ENCODE data around the gene CYYR1. TPM values are rescaled to one million over a fixed set of nuclear protein-coding genes. Genes with fewer than 3 reads are reported as not detected.

CYYR1 gene
- total RNA-seq, 1 experiment from 2014 or later, result 13.6 TPM

DNA sequence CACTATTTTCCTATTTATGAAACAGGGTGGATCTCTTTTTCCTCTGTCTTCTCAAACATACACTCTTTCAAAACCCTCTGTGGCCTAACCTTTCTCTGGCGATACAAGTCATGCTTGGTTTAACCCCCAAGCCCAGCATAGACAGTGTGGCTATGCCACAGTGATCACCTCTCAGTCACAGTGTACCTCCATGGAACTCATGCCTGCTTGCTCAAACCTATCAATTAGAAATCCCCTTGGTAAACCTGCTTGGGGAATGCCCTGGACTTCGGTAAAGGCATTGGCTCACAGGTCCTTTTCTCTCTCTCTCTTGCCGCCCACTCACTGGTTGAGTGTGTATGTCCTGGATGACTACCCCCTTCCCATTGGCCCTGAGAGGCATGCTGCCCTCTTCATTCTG is 147.5 kb downstream of the CYYR1 start:
- H3K36me3 Mint-ChIP-seq (ENCODE audit: insufficient read depth in 1 of 3, low read depth in 3 of 3), result no peaks in the 10 kb centered on the region; a peak in 1 of 7 replicates

More for the DNA sequence above, 147.5 kb downstream of the CYYR1 start:
- Mint-ChIP-seq H3K27ac (no peak overlapping the region), H3K4me1 (no peaks in the 10 kb centered on the region), H3K9me3 (peaks cover 1 to 2% of the 10 kb centered on the region in 2 experiments; a peak in 3 of 5 replicates), H3K27me3 (ENCODE audit: low read depth) (no peaks in the 10 kb centered on the region), H3K4me3 (no peak overlapping the region)
- TF ChIP-seq CTCF (conservative IDR thresholded peaks at IDR 0.05), result no peak
- Histone ChIP-seq H2BK5ac (ENCODE audit: insufficient read length, low read length) (no peak overlapping the region), H3K23ac (ENCODE audit: insufficient read length, low read depth, low read length) (no peak overlapping the region), H2AK5ac (ENCODE audit: insufficient read length, low read length) (no peak overlapping the region), H3T11ph (ENCODE audit: low read length) (no peak overlapping the region), H3K27me3 (ENCODE audit: insufficient read depth, low read length) (no peaks in the 10 kb centered on the region), H3K14ac (ENCODE audit: insufficient read depth, low read length) (no peak overlapping the region), H3K9me3 (ENCODE audit: control insufficient read depth, low read depth, low read length) (no peaks in the 10 kb centered on the region), H4K5ac (ENCODE audit: insufficient read length, low read depth, low read length) (no peak overlapping the region), H3K23me2 (ENCODE audit: insufficient read length, low read depth, low read length, poor library complexity, severe bottlenecking) (no peaks in the 10 kb centered on the region), H2BK12ac (ENCODE audit: insufficient read length, low read depth, low read length) (no peak overlapping the region), H3K9ac (ENCODE audit: extremely low read depth, insufficient read length, low read length) (no peak overlapping the region), H3K79me1 (ENCODE audit: insufficient read depth, low read depth, low read length, poor library complexity, severe bottlenecking) (no peaks in the 10 kb centered on the region), H3K4me1 (ENCODE audit: insufficient read depth, low read length) (no peaks in the 10 kb centered on the region), H2BK120ac (ENCODE audit: low read depth, low read length, poor library complexity, severe bottlenecking) (no peak overlapping the region), H2BK15ac (ENCODE audit: low read depth, low read length) (no peak overlapping the region), H2AFZ (ENCODE audit: low read length) (no peak overlapping the region), H4K91ac (ENCODE audit: insufficient read length, low read depth, low read length) (no peak overlapping the region), H3K4me2 (ENCODE audit: insufficient read depth, insufficient read length, low read length) (no peak overlapping the region), H3K4ac (ENCODE audit: low read depth, low read length) (no peak overlapping the region), H4K8ac (replicated peaks; ENCODE audit: insufficient read length, low read depth, low read length) (no peak overlapping the region), H3K79me2 (ENCODE audit: insufficient read depth, low read length) (no peaks in the 10 kb centered on the region), H4K20me1 (ENCODE audit: control insufficient read depth, insufficient read depth, insufficient read length) (no peaks in the 10 kb centered on the region), H3K18ac (ENCODE audit: insufficient read length, low read depth, low read length) (no peak overlapping the region), H2BK20ac (ENCODE audit: low read depth, low read length, poor library complexity, severe bottlenecking) (no peak overlapping the region), H3K27ac (ENCODE audit: insufficient read length, low read depth, low read length) (no peak overlapping the region), H3K56ac (ENCODE audit: insufficient read length, low read depth, low read length) (no peak overlapping the region)
- no CpG with 5 or more reads among the region's 3 CpGs for WGBS (ENCODE audit: extremely low coverage, insufficient read length, low lambda C conversion rate)
- DNase-seq, result no peak
